GM19025 (cell line): ENCODE data around the gene HRNR.

ENCODE experiments used
- ATAC-seq: cut with Tn5 transposase; IDR thresholded peaks from one replicate; pipeline ENCODE4 v1.9.1; 2021; ENCODE audit warnings: mild to moderate bottlenecking, low read depth, moderate library complexity; ENCODE audit not compliant: unreplicated experiment

HRNR gene

GRCh38 chr1:152189657-152190442 lies 34.1 kb downstream of the HRNR start:
- no peak for ATAC-seq

DNA sequence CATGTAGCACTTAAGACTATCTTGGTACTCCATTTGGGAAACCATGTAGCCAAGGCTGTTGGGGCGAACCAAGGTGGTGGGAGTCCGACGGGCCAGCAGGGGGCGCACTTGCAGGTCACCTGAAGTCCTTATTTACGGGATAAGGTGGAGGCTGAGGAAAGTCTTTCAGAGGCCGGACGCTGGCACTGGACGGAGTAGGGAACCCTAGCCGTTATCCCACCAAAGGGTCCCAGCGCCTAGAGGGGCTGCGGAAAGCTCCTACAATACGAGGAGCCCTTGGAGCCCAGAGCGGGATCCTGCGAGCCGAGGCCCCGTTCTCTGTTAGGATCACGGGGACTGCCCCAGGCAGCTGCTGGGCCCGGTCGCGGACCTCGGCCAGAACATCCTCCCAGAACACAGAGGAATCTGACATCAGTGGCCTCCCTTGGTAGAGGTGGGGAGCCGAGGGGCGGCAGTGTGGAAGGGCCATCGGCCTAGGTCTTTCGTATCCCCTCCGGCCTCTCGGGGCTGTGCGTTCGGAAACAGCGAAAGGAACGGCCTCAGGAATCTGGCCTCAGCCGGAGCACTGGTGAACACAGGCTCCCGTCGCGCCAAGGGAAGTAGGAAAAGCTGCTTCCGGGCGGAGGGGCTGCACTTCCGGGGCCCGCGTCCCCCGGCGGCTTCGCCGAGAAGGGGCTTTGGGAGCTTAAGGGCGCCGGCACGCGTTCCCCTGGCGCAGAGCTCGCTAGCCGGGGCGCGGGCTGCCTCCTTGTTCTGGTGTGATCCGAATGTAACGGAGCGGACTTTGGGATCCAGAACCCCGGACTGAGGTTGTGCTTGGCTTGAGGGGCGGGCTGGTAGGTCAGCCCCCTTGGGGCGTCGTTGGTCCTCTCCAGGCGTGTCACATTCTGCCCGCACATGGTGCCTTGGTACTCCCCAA lies 35.1 kb downstream of the HRNR start:
- ATAC-seq: no peak

DNA sequence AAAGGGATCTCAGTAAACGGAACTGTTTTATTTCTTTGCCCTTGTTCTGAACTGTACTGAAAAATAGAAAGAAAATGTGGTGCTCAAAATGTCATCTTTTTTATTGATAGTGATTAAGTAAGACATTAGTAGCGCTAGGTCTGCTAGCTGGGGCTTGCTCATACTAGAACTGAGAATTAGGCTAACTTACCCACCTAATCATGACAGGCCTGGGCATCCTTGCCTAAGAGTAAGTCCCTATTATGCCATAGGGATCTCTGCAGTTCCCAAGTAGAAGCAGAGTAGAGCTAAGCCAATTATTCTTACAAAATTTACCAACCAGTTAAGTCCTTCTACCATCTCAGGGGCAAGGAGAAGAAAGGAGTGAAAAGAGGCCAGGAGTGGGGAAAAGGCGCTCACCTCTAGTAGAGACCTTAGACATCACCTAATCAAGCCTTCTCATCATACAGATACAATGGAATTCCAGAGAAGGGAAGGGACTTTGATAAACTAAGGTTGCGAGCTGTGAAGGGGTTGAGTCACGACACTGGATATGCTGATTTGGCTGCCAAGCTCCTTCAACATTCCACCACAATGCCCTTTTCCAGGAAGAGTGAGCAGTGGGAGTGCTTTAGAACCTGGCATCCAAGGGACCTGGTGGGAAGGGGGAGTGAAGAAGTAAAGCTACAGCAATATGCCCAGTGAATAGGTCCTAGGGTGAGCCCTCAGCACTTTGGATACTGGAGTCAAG lies 37.3 kb downstream of the HRNR start:
- ATAC-seq: no peak

DNA sequence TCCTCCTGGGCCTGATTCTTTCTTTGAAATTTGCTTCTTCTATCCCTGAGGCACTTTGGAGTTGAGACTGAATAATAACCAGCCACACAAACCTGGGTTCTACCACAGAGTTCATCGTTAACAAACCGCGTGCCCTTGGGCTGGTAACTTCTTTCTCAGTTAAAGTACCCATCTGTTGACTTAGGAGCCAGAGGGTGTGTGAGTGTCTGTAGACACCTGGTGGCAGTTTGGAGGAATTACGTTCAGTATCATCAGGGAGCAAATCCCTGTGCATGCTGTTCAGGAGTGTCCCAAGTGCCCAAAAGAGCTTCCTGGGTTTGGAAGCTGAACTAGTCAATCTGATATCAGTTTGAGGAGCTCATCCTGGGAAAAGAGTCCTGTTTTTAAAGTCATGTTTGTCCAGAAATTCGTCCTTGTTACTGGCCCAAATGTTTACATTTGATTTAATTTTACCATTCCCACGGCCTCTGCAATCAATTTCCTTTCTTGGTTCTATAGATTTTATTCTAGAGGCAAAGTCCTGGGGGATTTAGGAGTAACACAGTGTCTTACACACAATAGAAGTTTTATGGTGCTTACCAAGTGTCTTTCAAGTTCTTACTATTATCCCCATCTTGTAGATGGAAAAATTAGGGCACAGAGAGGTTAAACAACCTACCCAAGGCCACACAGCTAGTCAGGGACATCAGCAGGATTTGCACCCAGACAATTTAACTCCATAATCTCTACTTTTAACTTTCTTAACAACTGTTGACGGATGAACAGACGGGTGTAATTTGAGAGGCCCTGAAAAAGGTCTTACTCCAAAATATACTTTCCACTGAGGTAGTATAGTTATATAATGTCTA lies 38.2 kb downstream of the HRNR start:
- ATAC-seq: no peak

- ATAC-seq: no peak
These were observed 41.0 kb downstream of the HRNR start for GRCh38 chr1:152182944-152183361.

GRCh38 chr1:152182431-152182830 lies 41.6 kb downstream of the HRNR start:
- ATAC-seq: no peak

DNA sequence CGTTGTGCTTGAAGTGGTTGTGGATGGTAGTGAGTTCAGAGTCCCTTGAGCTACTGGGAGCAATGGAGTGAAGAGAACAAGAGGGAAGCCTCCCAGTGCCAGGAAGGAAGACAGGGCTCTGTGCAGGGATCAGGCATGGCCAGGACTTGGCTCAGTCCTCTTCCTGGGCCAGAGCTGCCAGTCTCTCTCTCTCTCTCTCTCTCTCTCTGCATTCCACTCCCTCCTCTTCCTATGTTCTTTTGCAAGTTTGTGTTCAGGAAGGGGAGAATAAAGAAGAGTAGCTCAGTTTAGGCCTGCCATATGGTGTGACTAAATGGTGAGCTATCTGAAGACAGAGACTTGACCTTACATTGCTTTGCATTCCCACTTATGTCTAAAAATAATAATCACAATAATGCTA lies 44.4 kb downstream of the HRNR start:
- ATAC-seq: no peak

DNA sequence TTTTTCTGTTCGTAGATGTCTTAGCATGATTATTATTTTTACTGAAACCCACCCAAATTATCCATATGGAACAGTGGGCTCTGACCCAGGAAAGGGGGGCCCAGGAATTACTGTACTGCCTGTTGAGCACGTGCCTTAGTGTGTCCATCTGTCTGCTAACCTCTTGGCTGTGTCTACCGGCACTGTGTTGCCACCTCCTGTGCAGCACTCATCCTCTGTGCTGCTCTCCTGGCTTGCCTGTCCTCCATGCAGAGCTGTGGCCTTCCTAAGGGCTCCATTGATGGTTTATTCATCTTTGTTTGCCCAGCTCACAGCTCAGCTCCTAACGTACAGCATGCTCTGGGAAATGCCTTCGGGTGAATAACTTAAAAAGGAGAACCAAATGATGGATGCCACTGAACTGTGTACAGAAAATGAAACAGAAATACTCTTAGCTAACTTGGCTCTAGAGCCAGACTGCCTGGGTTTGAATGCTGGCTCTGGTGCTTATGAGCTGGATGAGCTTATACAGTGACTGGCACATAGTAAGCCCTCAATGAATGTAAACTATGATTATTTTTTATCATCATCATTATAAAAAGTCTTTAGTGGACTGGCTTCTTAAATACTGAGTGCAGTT lies 53.6 kb downstream of the HRNR start:
- ATAC-seq: no peak

DNA sequence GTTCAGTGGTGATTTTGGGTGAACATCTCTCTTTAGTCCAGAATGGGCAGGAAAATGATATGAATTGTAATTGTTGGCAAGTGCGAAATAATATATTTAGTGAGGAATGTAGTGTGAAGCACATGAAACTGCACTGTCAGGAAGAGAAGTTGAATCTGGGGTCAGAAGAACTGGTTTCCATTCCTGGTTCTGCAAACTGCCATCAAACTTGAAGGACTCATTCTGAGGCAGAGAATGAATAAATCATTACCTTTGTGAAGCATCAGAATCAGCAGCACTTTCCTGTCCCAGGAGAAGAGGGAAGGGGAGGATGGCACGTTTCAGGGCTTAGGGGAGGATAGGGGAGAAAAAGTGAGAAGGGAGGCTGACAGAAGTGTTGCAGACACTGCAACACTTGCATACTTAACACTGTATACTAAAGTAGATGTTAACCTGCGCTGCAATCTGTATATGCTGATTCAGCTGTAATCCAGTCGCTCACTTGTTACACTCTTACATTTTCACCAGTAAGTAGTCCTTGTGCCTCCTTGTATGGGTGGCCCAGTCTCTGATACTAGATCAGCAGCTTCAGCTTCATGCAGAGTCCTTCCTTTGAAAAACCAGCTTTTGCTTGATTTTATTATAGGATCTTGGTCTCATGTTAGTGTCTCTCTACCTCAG lies 54.5 kb downstream of the HRNR start:
- no peak for ATAC-seq

DNA sequence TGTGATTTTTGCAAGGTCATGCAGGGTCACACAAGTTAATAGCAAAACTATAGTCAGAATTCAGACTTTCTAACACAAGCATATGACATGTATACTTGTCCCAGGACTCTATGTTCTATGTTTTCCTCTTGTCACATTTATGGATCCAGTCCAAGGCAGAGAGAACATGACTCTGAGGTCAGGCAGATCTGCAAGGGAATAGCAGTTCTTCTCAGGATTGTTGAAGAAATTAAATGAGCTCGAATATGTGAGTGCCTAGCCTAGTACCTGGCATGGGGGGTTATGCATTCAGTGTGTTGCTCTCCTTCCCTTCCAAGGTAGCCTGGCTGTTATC lies 55.5 kb downstream of the HRNR start:
- ATAC-seq: no peak

- no peak for ATAC-seq
These were observed 56.0 kb downstream of the HRNR start for GRCh38 chr1:152167835-152168534.

DNA sequence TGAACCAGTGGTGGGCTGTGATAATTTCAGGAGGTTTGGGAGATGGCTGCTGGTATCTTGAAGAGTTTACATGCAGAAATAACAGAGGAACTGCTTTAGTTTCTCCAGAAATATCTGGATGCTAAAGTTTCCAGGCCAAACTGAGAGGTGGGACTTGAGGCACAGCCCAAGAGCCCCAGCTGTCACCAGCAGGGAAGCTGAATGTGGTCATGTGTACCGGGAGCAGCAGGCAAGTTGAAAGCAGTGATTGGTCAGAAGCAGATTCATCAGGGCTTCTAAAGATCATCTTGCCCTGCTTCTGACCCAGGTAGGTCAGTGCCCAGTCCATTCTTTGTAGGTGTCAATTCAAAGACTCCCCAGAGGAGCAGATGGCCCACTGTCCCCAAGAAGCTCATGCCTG lies 57.0 kb downstream of the HRNR start:
- no peak for ATAC-seq

DNA sequence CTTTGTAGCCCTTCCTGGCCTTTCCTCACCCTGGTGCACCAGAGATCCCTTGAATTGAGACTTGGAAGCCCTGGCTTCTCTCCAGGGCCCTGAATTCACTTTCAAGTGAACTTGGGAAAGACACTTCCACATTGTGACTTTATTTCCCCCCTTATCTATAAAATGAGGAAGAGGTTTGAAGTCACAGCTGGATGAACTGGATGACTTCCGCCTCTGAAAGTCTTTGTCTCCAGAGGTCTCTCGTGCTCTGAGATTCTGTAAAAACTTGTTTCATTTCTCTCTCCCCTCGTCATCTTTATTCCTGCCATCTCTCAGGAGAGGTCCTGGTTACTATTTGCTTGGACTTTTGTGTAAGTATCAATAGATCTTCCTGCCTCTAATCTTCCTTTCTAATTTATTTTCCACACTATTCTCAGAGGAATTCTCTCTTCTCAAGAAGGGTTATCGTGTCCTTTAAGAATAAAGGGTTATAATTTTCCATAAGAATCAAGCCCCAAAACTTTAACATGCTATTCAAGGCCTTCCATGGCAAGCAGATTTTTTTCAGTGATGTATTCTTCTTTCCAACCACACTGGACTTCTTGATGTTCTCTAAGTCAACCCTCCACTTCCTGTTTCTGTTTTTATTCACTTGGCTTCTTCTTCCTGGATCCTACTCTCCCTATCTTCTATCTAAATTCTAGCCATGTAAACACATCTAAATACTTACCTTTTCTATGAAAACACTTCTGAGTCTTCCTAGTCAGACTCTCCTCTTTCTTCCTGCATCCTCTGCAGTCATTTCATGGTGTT lies 58.5 kb downstream of the HRNR start:
- no peak for ATAC-seq

DNA sequence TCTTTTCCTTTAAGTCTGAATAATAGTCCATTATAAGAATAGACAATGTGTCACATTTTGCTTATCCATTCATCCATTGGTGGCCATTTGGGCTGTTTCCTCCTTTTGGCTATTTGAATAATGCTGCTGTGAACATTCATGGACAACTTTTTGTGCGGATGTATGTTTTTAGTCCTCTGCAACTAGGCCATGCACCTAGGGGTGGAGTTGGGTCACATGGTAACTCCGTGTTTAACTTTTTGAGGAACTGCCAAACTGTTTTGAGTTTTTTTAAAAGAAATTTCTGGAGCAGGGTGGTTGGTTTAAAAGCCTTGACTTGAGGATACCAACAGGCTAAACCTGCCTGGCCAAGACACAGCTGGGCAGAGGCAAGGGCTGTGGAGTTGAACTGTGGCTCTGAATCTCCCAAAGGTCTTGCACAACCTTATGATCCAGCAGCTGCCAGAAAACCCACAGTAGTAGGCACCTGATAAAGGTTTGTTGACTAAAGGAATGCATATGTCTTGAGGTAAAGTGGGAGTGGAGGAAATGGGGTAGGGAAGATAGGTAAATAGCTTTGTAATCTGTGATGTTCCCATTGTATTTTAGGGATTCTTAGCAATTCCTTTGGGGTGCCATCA lies 59.4 kb downstream of the HRNR start:
- ATAC-seq: no peak

DNA sequence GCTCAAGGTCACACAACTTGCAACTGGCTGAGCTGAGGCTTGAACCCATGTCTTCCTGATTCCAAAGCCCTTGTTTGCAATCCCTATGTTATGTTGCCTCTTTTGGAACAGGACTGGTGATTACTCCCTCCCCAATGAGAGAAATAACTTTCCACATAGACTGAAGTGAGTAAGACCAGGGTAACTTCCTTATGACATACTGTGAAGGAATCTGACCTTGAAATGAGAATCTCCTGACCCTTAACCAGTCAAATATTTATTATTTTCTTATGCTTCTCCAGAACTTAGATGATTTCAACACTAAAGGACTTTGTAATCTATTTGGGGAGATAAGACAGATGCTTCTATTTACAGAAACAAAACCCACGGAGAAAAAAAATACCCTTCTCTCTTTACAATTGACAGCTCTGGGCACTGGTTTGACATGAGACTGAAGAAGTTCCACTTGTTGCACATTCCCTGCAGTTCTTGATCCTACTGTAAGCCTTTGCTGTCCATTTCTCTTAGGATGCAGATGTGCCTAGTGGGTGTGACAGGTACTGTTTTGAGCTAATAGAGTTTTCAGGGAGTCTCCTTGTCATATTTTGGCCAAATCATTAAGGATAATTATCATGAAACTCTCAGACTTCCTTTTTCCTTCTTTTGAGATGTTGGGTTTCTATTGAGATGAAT lies 61.1 kb downstream of the HRNR start:
- ATAC-seq: no peak
